Colonic mucosa (tissue), 4 donors: Measurements from ENCODE around the gene FBXW8. TPM values are rescaled to one million over a fixed set of nuclear protein-coding genes. Genes with fewer than 3 reads are reported as not detected.

ENCODE experiments used
- DNase-seq: peaks from one replicate; pipeline ENCODE4 v3.0.0-alpha.2; 2020
- H3K27ac ChIP-seq: fragments of 200-600 bp; one replicate; pipeline ENCODE4 v1.8.0; 2021
- H3K27me3 ChIP-seq: fragments of 200-600 bp; one replicate; pipeline ENCODE4 v1.8.0; 2021
- H3K36me3 ChIP-seq: fragments of 200-600 bp; one replicate; pipeline ENCODE4 v1.8.0; 2021
- H3K4me1 ChIP-seq: fragments of 200-600 bp; one replicate; pipeline ENCODE4 v1.8.0; 2021; ENCODE audit warnings: mild to moderate bottlenecking
- H3K4me3 ChIP-seq: fragments of 200-600 bp; one replicate; pipeline ENCODE4 v1.8.0; 2021
- H3K9ac ChIP-seq, 2 donors: one replicate each; pipeline ENCODE4 v1.7.0; 2013; ENCODE audit warnings: control low read depth in 2 of 2, low read depth in 2 of 2, low read length in 2 of 2
- H3K9me3 ChIP-seq: fragments of 200-600 bp; one replicate; pipeline ENCODE4 v1.8.0; 2021
- CTCF ChIP-seq: fragments of 200-600 bp; IDR thresholded peaks from one replicate; pipeline ENCODE4 v1.8.0; 2022; ENCODE audit warnings: antibody characterized with exemption, mild to moderate bottlenecking
- intact Hi-C: fragments of 100-400 bp; cut with DNase I; formaldehyde crosslinking; loops from one replicate; pipeline ENCODE4 v1.14.1; 2022
- total RNA-seq, 2 donors: library from RNA; stranded (reverse); fragmentation: NEBNext Ultra II Directional in 1 of 2; extraction: Animal tissue kit (Norgen Biotek cat#: 25700) in 1 of 2; gene quantifications; one replicate each; pipeline ENCODE4 v1.2.1, GENCODE V29; 2021
- donor health status: healthy.
- donor health status: DM: no; HTN: no; CAD: no.
- donor health status: DM: no; HTN: no; CAD: no.

The FBXW8 gene
- total RNA-seq, 2 donors from 2014 or later, result 11.1 to 13.7 TPM

DNA sequence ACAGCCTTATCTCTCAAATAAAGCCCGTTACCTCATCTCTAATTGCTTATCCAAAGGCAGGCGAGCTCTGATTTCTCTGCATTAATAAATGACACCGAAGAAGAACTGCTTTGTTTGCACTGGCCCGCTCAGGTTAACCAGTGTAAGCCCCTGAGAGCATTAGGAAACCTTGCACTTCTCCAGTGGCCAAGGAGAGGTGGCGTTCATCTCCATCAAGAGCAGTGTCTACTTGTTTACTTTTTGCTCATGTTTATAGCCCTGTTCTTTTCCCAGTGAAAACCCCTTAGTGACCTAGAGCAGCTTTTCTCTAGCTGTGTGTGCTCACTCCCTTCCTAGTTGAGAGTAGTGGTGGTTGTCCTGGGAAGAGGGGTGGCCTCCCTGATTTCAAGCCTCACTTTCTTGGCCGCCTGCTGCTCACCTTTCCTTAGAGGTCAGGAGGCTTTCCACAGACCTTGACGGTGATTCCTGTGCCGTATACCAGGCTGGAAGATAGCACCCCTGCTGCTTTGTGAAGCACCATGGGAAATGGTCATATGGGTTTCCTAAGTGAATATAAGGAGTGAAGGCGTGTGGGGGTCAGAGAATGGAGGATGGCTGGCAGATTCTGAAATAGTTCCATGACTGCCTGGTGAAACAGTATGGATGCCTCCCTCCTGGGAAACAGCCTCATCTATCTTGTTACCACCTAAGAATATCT, 16.6 kb downstream of the FBXW8 start:
- Histone ChIP-seq H3K4me1 (no peaks in the 10 kb centered on the region), H3K27me3 (no peaks in the 10 kb centered on the region), H3K4me3 (no peak overlapping the region), H3K27ac (no peak overlapping the region), H3K9me3 (no peaks in the 10 kb centered on the region), H3K9ac (no peak overlapping the region), H3K36me3 (no peaks in the 10 kb centered on the region)
- no peak for TF ChIP-seq CTCF
- no peak for DNase-seq
- intact Hi-C loops, result no loop called here

GRCh38 chr12:116928504-116928903, 17.8 kb downstream of the FBXW8 start:
- no peaks in the 10 kb centered on the region for H3K36me3 ChIP-seq
- intact Hi-C loops, result no loop called here
- no peak overlapping the region for H3K9ac ChIP-seq
- no peaks in the 10 kb centered on the region for H3K4me1 ChIP-seq
- no peak overlapping the region for H3K27ac ChIP-seq
- no peaks in the 10 kb centered on the region for H3K9me3 ChIP-seq
- TF ChIP-seq CTCF, result no peak
- H3K4me3 ChIP-seq, result no peak overlapping the region
- H3K27me3 ChIP-seq, result no peaks in the 10 kb centered on the region
- no peak for DNase-seq

GRCh38 chr12:116929885-116930284, 19.1 kb downstream of the FBXW8 start:
- H3K27me3 ChIP-seq, result no peaks in the 10 kb centered on the region
- no peaks in the 10 kb centered on the region for H3K4me1 ChIP-seq
- H3K36me3 ChIP-seq, result no peaks in the 10 kb centered on the region
- DNase-seq, result no peak
- H3K4me3 ChIP-seq, result no peak overlapping the region
- H3K9me3 ChIP-seq, result no peaks in the 10 kb centered on the region
- intact Hi-C loops, result no loop called here
- H3K27ac ChIP-seq, result no peak overlapping the region
- no peak for TF ChIP-seq CTCF
- no peak overlapping the region for H3K9ac ChIP-seq

DNA sequence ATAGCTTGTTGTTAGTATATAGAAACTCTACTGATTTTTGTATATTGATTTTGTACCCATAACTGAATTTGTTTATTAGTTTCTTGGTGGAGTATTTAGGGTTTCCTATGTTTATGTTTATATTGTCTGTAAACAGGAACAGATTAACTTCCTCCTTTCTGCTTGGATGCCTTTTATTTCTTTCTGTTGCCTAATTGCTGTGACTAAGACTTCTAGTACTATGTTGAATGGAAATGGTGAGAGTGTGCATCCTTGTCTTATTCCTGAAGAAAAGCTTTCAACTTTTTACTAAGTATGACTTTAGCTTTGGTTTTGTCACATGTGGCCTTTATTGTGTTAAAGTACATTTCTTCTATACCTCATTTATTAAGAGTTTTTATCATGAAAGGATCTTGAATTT, 20.9 kb downstream of the FBXW8 start:
- no peak for DNase-seq
- Histone ChIP-seq H3K4me3 (no peak overlapping the region), H3K4me1 (no peaks in the 10 kb centered on the region), H3K9me3 (no peaks in the 10 kb centered on the region), H3K27me3 (no peaks in the 10 kb centered on the region), H3K36me3 (no peaks in the 10 kb centered on the region), H3K27ac (no peak overlapping the region), H3K9ac (no peak overlapping the region)
- intact Hi-C loops, result no loop called here
- TF ChIP-seq CTCF, result no peak

DNA sequence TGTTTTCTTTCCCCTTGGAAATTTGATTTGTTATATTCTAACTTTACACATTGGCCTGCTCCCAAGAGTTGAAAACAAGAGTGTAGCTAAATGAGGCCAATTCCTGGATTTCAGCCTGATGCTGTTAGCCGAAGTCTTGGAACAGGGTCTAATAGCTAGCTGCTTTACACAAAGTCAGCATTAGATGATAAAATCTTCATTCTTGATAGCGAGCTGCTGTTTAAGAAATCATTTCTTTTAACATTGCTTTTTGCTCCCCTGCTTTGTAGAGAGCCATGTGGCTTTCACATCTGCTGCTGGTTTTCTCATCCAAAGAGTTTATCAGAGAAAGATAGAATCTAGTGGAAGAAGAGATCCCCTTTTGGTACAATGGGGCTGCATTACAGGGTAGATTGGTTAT, 22.3 kb downstream of the FBXW8 start:
- H3K4me1 ChIP-seq, result no peaks in the 10 kb centered on the region
- H3K4me3 ChIP-seq, result no peak overlapping the region
- no peak for TF ChIP-seq CTCF
- no peak overlapping the region for H3K9ac ChIP-seq
- H3K27ac ChIP-seq, result no peak overlapping the region
- intact Hi-C loops, result no loop called here
- H3K36me3 ChIP-seq, result no peaks in the 10 kb centered on the region
- no peak for DNase-seq
- no peaks in the 10 kb centered on the region for H3K27me3 ChIP-seq
- H3K9me3 ChIP-seq, result no peaks in the 10 kb centered on the region
